Measurements from ENCODE around the gene SUMF1.

Gene SUMF1

GRCh38 chr3:4426261-4426781 is 40.7 kb downstream of the SUMF1 start:
- WGBS, 2 experiments (ENCODE audit: insufficient coverage in 2 of 2) = 70 to 80% methylated on average over 2 to 3 of the region's 3 CpGs
- Histone ChIP-seq H3K4me1 (ENCODE audit: control insufficient read depth, insufficient read depth, low read length, poor library complexity, severe bottlenecking) (peaks cover 6% of the 10 kb centered on the region), H3K27ac (ENCODE audit: low read depth, low read length, severe bottlenecking) (peak overlapping the region; percentile 79), H3K4me3 (ENCODE audit: extremely low read depth, insufficient read depth, low read length, poor library complexity, severe bottlenecking) (no peak overlapping the region), H3K9me3 (ENCODE audit: control insufficient read depth, low read length) (no peaks in the 10 kb centered on the region), H3K36me3 (ENCODE audit: control insufficient read depth, insufficient read depth, low read length) (no peaks in the 10 kb centered on the region)

- 100% methylated on average over 1 of the region's 4 CpGs; no CpG with 5 or more reads in 1 of the 2 experiments for WGBS, 2 experiments (ENCODE audit: insufficient coverage in 2 of 2)
- Histone ChIP-seq H3K9me3 (ENCODE audit: control insufficient read depth, low read length) (no peaks in the 10 kb centered on the region), H3K36me3 (ENCODE audit: control insufficient read depth, insufficient read depth, low read length) (no peaks in the 10 kb centered on the region), H3K4me3 (ENCODE audit: extremely low read depth, insufficient read depth, low read length, poor library complexity, severe bottlenecking) (no peak overlapping the region), H3K27ac (ENCODE audit: low read depth, low read length, severe bottlenecking) (no peak overlapping the region), H3K4me1 (ENCODE audit: control insufficient read depth, insufficient read depth, low read length, poor library complexity, severe bottlenecking) (peaks cover 6% of the 10 kb centered on the region)
Observed at GRCh38 chr3:4425707-4426106, 41.4 kb downstream of the SUMF1 start.

DNA sequence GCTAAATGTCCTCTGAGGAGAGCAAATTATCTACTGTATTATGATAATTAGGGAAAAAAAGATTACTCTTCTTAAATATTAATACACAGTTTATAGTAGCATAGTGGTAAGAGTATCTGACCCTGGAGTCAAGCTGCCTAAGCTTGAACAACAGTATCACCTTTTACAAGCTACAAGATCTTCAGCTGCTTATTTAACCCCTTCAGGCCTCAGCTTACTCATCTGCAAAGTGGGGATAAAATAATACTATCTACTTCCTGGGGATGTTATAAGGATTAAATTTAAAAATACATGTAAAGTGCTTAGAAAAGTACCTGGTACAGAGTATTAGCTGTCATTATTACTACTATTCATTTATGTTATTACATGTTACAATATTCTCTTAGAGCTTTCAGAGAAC is 42.0 kb downstream of the SUMF1 start:
- no peak overlapping the region for H3K27ac ChIP-seq (ENCODE audit: low read depth, low read length, severe bottlenecking)
- H3K36me3 ChIP-seq (ENCODE audit: control insufficient read depth, insufficient read depth, low read length) = no peaks in the 10 kb centered on the region
- no peaks in the 10 kb centered on the region for H3K9me3 ChIP-seq (ENCODE audit: control insufficient read depth, low read length)
- H3K4me1 ChIP-seq (ENCODE audit: control insufficient read depth, insufficient read depth, low read length, poor library complexity, severe bottlenecking) = peaks cover 6% of the 10 kb centered on the region
- H3K4me3 ChIP-seq (ENCODE audit: extremely low read depth, insufficient read depth, low read length, poor library complexity, severe bottlenecking) = no peak overlapping the region

- Histone ChIP-seq H3K4me3 (ENCODE audit: extremely low read depth, insufficient read depth, low read length, poor library complexity, severe bottlenecking) (no peak overlapping the region), H3K36me3 (ENCODE audit: control insufficient read depth, insufficient read depth, low read length) (peaks cover 10% of the 10 kb centered on the region), H3K4me1 (ENCODE audit: control insufficient read depth, insufficient read depth, low read length, poor library complexity, severe bottlenecking) (no peaks in the 10 kb centered on the region), H3K27ac (ENCODE audit: low read depth, low read length, severe bottlenecking) (no peak overlapping the region), H3K9me3 (ENCODE audit: control insufficient read depth, low read length) (no peaks in the 10 kb centered on the region)
- WGBS, 2 experiments (ENCODE audit: insufficient coverage in 2 of 2) = 88 to 90% methylated on average over 1 to 2 of the region's 2 CpGs
Observed at GRCh38 chr3:4421121-4421520, 45.9 kb downstream of the SUMF1 start.

GRCh38 chr3:4419920-4420319 is 47.1 kb downstream of the SUMF1 start:
- H3K9me3 ChIP-seq (ENCODE audit: control insufficient read depth, low read length) = no peaks in the 10 kb centered on the region
- 71 to 100% methylated on average over 1 of the region's 1 CpG for WGBS, 2 experiments (ENCODE audit: insufficient coverage in 2 of 2)
- no peak overlapping the region for H3K27ac ChIP-seq (ENCODE audit: low read depth, low read length, severe bottlenecking)
- peaks cover 10% of the 10 kb centered on the region for H3K36me3 ChIP-seq (ENCODE audit: control insufficient read depth, insufficient read depth, low read length)
- no peaks in the 10 kb centered on the region for H3K4me1 ChIP-seq (ENCODE audit: control insufficient read depth, insufficient read depth, low read length, poor library complexity, severe bottlenecking)
- H3K4me3 ChIP-seq (ENCODE audit: extremely low read depth, insufficient read depth, low read length, poor library complexity, severe bottlenecking) = no peak overlapping the region

DNA sequence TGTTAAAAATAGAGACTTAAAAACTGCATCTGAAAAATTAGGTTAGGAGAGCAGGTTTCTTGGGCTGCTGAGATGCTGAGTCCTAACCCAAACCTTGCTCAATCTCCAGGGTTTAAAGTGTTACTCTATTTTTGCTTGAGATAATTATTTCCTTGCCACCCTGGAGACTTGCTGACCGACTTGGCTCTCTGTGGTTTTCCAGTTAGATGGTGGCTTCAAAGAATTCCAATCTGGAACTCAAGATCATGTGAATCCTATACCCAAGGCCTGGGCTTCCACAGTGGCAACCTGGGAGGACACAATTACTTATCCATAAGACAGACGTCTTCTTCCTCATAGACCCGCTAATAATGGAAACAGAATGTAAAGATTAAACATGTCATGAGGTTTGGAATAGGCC is 47.7 kb downstream of the SUMF1 start:
- H3K4me1 ChIP-seq (ENCODE audit: control insufficient read depth, insufficient read depth, low read length, poor library complexity, severe bottlenecking) = no peaks in the 10 kb centered on the region
- H3K27ac ChIP-seq (ENCODE audit: low read depth, low read length, severe bottlenecking) = no peak overlapping the region
- H3K4me3 ChIP-seq (ENCODE audit: extremely low read depth, insufficient read depth, low read length, poor library complexity, severe bottlenecking) = no peak overlapping the region
- no peaks in the 10 kb centered on the region for H3K9me3 ChIP-seq (ENCODE audit: control insufficient read depth, low read length)
- WGBS, 2 experiments (ENCODE audit: insufficient coverage in 2 of 2) = 100% methylated on average over 1 of the region's 3 CpGs; no CpG with 5 or more reads in 1 of the 2 experiments
- H3K36me3 ChIP-seq (ENCODE audit: control insufficient read depth, insufficient read depth, low read length) = peaks cover 10% of the 10 kb centered on the region

GRCh38 chr3:4418156-4418555 is 48.9 kb downstream of the SUMF1 start:
- H3K27ac ChIP-seq (ENCODE audit: low read depth, low read length, severe bottlenecking) = no peak overlapping the region
- H3K4me3 ChIP-seq (ENCODE audit: extremely low read depth, insufficient read depth, low read length, poor library complexity, severe bottlenecking) = no peak overlapping the region
- no peaks in the 10 kb centered on the region for H3K9me3 ChIP-seq (ENCODE audit: control insufficient read depth, low read length)
- no peaks in the 10 kb centered on the region for H3K4me1 ChIP-seq (ENCODE audit: control insufficient read depth, insufficient read depth, low read length, poor library complexity, severe bottlenecking)
- WGBS, 2 experiments (ENCODE audit: insufficient coverage in 2 of 2) = 86 to 94% methylated on average over 4 of the region's 4 CpGs
- peaks cover 10% of the 10 kb centered on the region for H3K36me3 ChIP-seq (ENCODE audit: control insufficient read depth, insufficient read depth, low read length)

GRCh38 chr3:4417449-4417848 is 49.6 kb downstream of the SUMF1 start:
- Histone ChIP-seq H3K4me1 (ENCODE audit: control insufficient read depth, insufficient read depth, low read length, poor library complexity, severe bottlenecking) (no peaks in the 10 kb centered on the region), H3K4me3 (ENCODE audit: extremely low read depth, insufficient read depth, low read length, poor library complexity, severe bottlenecking) (no peak overlapping the region), H3K9me3 (ENCODE audit: control insufficient read depth, low read length) (no peaks in the 10 kb centered on the region), H3K27ac (ENCODE audit: low read depth, low read length, severe bottlenecking) (no peak overlapping the region), H3K36me3 (ENCODE audit: control insufficient read depth, insufficient read depth, low read length) (peaks cover 10% of the 10 kb centered on the region)
- WGBS, 2 experiments (ENCODE audit: insufficient coverage in 2 of 2) = 92 to 100% methylated on average over 1 of the region's 1 CpG

GRCh38 chr3:4416961-4417360 is 50.1 kb downstream of the SUMF1 start:
- Histone ChIP-seq H3K4me1 (ENCODE audit: control insufficient read depth, insufficient read depth, low read length, poor library complexity, severe bottlenecking) (no peaks in the 10 kb centered on the region), H3K4me3 (ENCODE audit: extremely low read depth, insufficient read depth, low read length, poor library complexity, severe bottlenecking) (no peak overlapping the region), H3K9me3 (ENCODE audit: control insufficient read depth, low read length) (no peaks in the 10 kb centered on the region), H3K27ac (ENCODE audit: low read depth, low read length, severe bottlenecking) (no peak overlapping the region), H3K36me3 (ENCODE audit: control insufficient read depth, insufficient read depth, low read length) (peaks cover 10% of the 10 kb centered on the region)
- 97 to 98% methylated on average over 6 of the region's 6 CpGs for WGBS, 2 experiments (ENCODE audit: insufficient coverage in 2 of 2)

- Histone ChIP-seq H3K9me3 (ENCODE audit: control insufficient read depth, low read length) (no peaks in the 10 kb centered on the region), H3K4me1 (ENCODE audit: control insufficient read depth, insufficient read depth, low read length, poor library complexity, severe bottlenecking) (no peaks in the 10 kb centered on the region), H3K4me3 (ENCODE audit: extremely low read depth, insufficient read depth, low read length, poor library complexity, severe bottlenecking) (no peak overlapping the region), H3K27ac (ENCODE audit: low read depth, low read length, severe bottlenecking) (no peak overlapping the region), H3K36me3 (ENCODE audit: control insufficient read depth, insufficient read depth, low read length) (peaks cover 10% of the 10 kb centered on the region)
- WGBS, 2 experiments (ENCODE audit: insufficient coverage in 2 of 2) = 87 to 88% methylated on average over 3 of the region's 5 CpGs
Observed at GRCh38 chr3:4416427-4416945, 50.6 kb downstream of the SUMF1 start.

- Histone ChIP-seq H3K9me3 (ENCODE audit: control insufficient read depth, low read length) (no peaks in the 10 kb centered on the region), H3K4me3 (ENCODE audit: extremely low read depth, insufficient read depth, low read length, poor library complexity, severe bottlenecking) (no peak overlapping the region), H3K36me3 (ENCODE audit: control insufficient read depth, insufficient read depth, low read length) (peaks cover 10% of the 10 kb centered on the region), H3K4me1 (ENCODE audit: control insufficient read depth, insufficient read depth, low read length, poor library complexity, severe bottlenecking) (no peaks in the 10 kb centered on the region), H3K27ac (ENCODE audit: low read depth, low read length, severe bottlenecking) (no peak overlapping the region)
- WGBS, 2 experiments (ENCODE audit: insufficient coverage in 2 of 2) = 100% methylated on average over 1 of the region's 1 CpG
Observed at GRCh38 chr3:4413467-4413866, 53.6 kb downstream of the SUMF1 start.

All from mesodermal cell (in vitro differentiated cells).